HepG2 (cell line): Measurements from ENCODE around the gene C3orf22. TPM values are rescaled to one million over a fixed set of nuclear protein-coding genes. Genes with fewer than 3 reads are reported as not detected.

Experiments used
- CAMTA2 ChIP-seq: sonication (generic); formaldehyde crosslinking; IDR thresholded peaks from 2 replicates; pipeline ENCODE4 v1.4.0; 2020; ENCODE audit warnings: mild to moderate bottlenecking, missing genetic modification reagents, borderline replicate concordance
- CBX1 ChIP-seq: IDR thresholded peaks from one replicate; pipeline ENCODE4 v1.6.1; 2016; ENCODE audit warnings: antibody characterized with exemption, low read depth
- HDAC1 ChIP-seq: sonication (generic); formaldehyde crosslinking; IDR thresholded peaks from 2 replicates; pipeline ENCODE4 v1.5.1; 2020; ENCODE audit warnings: mild to moderate bottlenecking, missing genetic modification reagents
- IKZF4 ChIP-seq: sonication (generic); formaldehyde crosslinking; IDR thresholded peaks from 2 replicates; pipeline ENCODE4 v1.5.1; 2020; ENCODE audit warnings: borderline replicate concordance, mild to moderate bottlenecking, low read depth, missing genetic modification reagents; ENCODE audit errors: not compliant biosample characterization
- NR3C1 ChIP-seq: sonication (generic); formaldehyde crosslinking; IDR thresholded peaks from 2 replicates; pipeline ENCODE4 v1.4.0; 2020; ENCODE audit warnings: missing genetic modification reagents
- SMYD3 ChIP-seq: sonication (generic); formaldehyde crosslinking; IDR thresholded peaks from 2 replicates; pipeline ENCODE4 v1.8.1; 2023; ENCODE audit warnings: mild to moderate bottlenecking, missing genetic modification reagents
- SRSF4 ChIP-seq: fragments of 200-400 bp; formaldehyde crosslinking; IDR thresholded peaks from one replicate; pipeline ENCODE4 v1.6.1; 2018; ENCODE audit warnings: mild to moderate bottlenecking, low read depth, low read length, moderate library complexity; ENCODE audit not compliant: poor library complexity, severe bottlenecking
- TGIF2 ChIP-seq: IDR thresholded peaks from 2 replicates; pipeline ENCODE4 v1.6.1; 2016; ENCODE audit warnings: control low read depth, missing compliant biosample characterization
- ZNF30 ChIP-seq: sonication (generic); formaldehyde crosslinking; IDR thresholded peaks from 2 replicates; pipeline ENCODE4 v1.5.0; 2020; ENCODE audit warnings: mild to moderate bottlenecking, missing genetic modification reagents
- polyA plus RNA-seq, 8 experiments: library from polyadenylated mRNA; depleted of rRNA in 3 of 8; stranded (reverse) in 7 of 8; unstranded in 1 of 8; fragments of >200 nt; fragmentation: Illumina TruSeq in 4 of 8; extraction: Trizol in 4 of 8; gene quantifications; 2 replicates each; pipeline versions ENCODE4 v1.2.1 to v1.2.3, GENCODE V29; 2011 to 2016; ENCODE audit warnings: low read depth in 4 of 8, missing spikeins in 1 of 8, mixed read lengths in 1 of 8; ENCODE audit not compliant: insufficient read depth in 1 of 8
- total RNA-seq, 5 experiments: library from RNA; depleted of rRNA; stranded (reverse); fragments of >200 nt; fragmentation: Illumina TruSeq; extraction: Trizol; gene quantifications; 2 replicates each; pipeline ENCODE4 v1.2.3, GENCODE V29; 2016; ENCODE audit warnings: low read depth in 1 of 5
- TF ChIP-seq, protein P1 (sequence below): IDR thresholded peaks from 2 replicates; pipeline ENCODE4 v1.4.0; 2020; ENCODE audit warnings: mild to moderate bottlenecking, missing genetic modification reagents
- TF ChIP-seq, protein P2 (sequence below): sonication (generic); formaldehyde crosslinking; IDR thresholded peaks from 2 replicates; pipeline ENCODE4 v1.4.0; 2020; ENCODE audit warnings: mild to moderate bottlenecking, missing genetic modification reagents
- TF ChIP-seq, protein P3 (sequence below): sonication (generic); formaldehyde crosslinking; IDR thresholded peaks from 2 replicates; pipeline ENCODE4 v1.8.1; 2023; ENCODE audit warnings: mild to moderate bottlenecking, missing genetic modification reagents
- TF ChIP-seq, protein P4 (sequence below): IDR thresholded peaks from 2 replicates; pipeline ENCODE4 v1.6.1; 2018; ENCODE audit warnings: missing genetic modification reagents
- TF ChIP-seq, protein P5 (sequence below): sonication (generic); formaldehyde crosslinking; IDR thresholded peaks from 2 replicates; pipeline ENCODE4 v1.8.0; 2022; ENCODE audit warnings: missing genetic modification reagents, low read depth, mild to moderate bottlenecking, borderline replicate concordance
- TF ChIP-seq, protein P6 (sequence below): sonication (generic); formaldehyde crosslinking; IDR thresholded peaks from 2 replicates; pipeline ENCODE4 v1.8.0; 2023; ENCODE audit warnings: mild to moderate bottlenecking, missing genetic modification reagents
- TF ChIP-seq, protein P7 (sequence below): sonication (generic); formaldehyde crosslinking; conservative IDR thresholded peaks from 2 replicates; pipeline ENCODE4 v1.4.0; 2020; ENCODE audit warnings: mild to moderate bottlenecking, missing genetic modification reagents, moderate library complexity

Gene C3orf22
- total and polyA plus RNA-seq, 2 of the 13 experiments (the other 11 are each of a cell fraction or from before 2014, with no cell fraction given) = not detected

DNA sequence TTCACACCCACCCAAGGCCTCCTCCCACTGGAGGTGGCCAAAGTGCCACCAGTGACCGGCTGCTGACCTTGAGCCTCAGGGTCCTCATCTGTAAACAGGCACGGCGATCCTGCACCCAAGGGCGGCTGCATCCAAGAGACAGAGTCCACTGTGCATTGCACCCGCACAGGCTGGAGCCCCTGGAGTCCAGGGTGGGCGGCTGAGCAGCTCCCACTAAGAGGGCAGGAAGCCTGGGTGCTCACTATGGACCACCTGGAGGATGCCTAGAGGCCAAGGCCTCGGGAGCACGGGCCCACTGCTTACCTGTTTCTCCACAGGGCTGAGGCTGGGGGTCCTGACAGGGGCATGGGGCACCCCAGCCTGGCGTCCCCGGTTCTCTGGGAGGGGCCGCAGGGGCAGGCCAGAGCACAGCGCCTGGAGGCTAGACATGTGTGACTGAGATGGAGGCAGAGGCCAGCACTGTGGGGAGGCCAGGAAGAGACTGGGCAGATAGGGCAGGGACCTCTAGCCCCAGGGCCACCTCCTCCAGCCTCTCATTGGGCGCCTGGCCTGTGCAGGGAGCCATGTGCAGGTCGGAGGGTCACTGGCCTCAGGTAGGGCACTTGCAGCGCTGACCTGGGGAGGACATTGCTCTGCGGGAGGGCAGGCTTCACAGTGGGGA lies 41.3 kb downstream of the C3orf22 start, which contains the start of gene UROC1 (continued):
- TF ChIP-seq, protein P1, sequence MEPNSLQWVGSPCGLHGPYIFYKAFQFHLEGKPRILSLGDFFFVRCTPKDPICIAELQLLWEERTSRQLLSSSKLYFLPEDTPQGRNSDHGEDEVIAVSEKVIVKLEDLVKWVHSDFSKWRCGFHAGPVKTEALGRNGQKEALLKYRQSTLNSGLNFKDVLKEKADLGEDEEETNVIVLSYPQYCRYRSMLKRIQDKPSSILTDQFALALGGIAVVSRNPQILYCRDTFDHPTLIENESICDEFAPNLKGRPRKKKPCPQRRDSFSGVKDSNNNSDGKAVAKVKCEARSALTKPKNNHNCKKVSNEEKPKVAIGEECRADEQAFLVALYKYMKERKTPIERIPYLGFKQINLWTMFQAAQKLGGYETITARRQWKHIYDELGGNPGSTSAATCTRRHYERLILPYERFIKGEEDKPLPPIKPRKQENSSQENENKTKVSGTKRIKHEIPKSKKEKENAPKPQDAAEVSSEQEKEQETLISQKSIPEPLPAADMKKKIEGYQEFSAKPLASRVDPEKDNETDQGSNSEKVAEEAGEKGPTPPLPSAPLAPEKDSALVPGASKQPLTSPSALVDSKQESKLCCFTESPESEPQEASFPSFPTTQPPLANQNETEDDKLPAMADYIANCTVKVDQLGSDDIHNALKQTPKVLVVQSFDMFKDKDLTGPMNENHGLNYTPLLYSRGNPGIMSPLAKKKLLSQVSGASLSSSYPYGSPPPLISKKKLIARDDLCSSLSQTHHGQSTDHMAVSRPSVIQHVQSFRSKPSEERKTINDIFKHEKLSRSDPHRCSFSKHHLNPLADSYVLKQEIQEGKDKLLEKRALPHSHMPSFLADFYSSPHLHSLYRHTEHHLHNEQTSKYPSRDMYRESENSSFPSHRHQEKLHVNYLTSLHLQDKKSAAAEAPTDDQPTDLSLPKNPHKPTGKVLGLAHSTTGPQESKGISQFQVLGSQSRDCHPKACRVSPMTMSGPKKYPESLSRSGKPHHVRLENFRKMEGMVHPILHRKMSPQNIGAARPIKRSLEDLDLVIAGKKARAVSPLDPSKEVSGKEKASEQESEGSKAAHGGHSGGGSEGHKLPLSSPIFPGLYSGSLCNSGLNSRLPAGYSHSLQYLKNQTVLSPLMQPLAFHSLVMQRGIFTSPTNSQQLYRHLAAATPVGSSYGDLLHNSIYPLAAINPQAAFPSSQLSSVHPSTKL (CRISPR knock-in tag) = peak; percentile 76
- TF ChIP-seq SMYD3 (CRISPR knock-in tag) (no peak), NR3C1 (CRISPR knock-in tag) (no peak), IKZF4 (CRISPR knock-in tag) (no peak), TGIF2 (CRISPR knock-in tag) (no peak), ZNF30 (CRISPR knock-in tag) (no peak), SRSF4 (no peak), CBX1 (no peak), HDAC1 (CRISPR knock-in tag) (peak; percentile 83), CAMTA2 (no peak)
- TF ChIP-seq, protein P2, sequence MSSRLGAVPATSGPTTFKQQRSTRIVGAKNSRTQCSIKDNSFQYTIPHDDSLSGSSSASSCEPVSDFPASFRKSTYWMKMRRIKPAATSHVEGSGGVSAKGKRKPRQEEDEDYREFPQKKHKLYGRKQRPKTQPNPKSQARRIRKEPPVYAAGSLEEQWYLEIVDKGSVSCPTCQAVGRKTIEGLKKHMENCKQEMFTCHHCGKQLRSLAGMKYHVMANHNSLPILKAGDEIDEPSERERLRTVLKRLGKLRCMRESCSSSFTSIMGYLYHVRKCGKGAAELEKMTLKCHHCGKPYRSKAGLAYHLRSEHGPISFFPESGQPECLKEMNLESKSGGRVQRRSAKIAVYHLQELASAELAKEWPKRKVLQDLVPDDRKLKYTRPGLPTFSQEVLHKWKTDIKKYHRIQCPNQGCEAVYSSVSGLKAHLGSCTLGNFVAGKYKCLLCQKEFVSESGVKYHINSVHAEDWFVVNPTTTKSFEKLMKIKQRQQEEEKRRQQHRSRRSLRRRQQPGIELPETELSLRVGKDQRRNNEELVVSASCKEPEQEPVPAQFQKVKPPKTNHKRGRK (CRISPR knock-in tag) = no peak
- TF ChIP-seq, protein P3, sequence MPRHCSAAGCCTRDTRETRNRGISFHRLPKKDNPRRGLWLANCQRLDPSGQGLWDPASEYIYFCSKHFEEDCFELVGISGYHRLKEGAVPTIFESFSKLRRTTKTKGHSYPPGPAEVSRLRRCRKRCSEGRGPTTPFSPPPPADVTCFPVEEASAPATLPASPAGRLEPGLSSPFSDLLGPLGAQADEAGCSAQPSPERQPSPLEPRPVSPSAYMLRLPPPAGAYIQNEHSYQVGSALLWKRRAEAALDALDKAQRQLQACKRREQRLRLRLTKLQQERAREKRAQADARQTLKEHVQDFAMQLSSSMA (CRISPR knock-in tag) = no peak
- TF ChIP-seq, protein P4, sequence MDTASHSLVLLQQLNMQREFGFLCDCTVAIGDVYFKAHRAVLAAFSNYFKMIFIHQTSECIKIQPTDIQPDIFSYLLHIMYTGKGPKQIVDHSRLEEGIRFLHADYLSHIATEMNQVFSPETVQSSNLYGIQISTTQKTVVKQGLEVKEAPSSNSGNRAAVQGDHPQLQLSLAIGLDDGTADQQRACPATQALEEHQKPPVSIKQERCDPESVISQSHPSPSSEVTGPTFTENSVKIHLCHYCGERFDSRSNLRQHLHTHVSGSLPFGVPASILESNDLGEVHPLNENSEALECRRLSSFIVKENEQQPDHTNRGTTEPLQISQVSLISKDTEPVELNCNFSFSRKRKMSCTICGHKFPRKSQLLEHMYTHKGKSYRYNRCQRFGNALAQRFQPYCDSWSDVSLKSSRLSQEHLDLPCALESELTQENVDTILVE = no peak
- TF ChIP-seq, protein P5, sequence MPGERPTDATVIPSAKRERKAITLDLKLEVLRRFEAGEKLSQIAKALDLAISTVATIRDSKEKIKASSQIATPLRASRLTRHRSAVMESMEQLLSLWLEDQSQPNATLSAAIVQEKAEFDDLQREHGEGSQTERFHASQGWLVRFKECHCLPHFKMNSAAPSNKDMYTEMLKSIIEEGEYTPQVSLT (CRISPR knock-in tag) = no peak
- TF ChIP-seq, protein P6, sequence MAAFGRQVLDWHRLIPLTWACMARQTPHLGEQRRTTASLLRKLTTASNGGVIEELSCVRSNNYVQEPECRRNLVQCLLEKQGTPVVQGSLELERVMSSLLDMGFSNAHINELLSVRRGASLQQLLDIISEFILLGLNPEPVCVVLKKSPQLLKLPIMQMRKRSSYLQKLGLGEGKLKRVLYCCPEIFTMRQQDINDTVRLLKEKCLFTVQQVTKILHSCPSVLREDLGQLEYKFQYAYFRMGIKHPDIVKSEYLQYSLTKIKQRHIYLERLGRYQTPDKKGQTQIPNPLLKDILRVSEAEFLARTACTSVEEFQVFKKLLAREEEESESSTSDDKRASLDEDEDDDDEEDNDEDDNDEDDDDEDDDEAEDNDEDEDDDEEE (CRISPR knock-in tag) = no peak; the same call in 1 of the 2 replicates
- TF ChIP-seq, protein P7, sequence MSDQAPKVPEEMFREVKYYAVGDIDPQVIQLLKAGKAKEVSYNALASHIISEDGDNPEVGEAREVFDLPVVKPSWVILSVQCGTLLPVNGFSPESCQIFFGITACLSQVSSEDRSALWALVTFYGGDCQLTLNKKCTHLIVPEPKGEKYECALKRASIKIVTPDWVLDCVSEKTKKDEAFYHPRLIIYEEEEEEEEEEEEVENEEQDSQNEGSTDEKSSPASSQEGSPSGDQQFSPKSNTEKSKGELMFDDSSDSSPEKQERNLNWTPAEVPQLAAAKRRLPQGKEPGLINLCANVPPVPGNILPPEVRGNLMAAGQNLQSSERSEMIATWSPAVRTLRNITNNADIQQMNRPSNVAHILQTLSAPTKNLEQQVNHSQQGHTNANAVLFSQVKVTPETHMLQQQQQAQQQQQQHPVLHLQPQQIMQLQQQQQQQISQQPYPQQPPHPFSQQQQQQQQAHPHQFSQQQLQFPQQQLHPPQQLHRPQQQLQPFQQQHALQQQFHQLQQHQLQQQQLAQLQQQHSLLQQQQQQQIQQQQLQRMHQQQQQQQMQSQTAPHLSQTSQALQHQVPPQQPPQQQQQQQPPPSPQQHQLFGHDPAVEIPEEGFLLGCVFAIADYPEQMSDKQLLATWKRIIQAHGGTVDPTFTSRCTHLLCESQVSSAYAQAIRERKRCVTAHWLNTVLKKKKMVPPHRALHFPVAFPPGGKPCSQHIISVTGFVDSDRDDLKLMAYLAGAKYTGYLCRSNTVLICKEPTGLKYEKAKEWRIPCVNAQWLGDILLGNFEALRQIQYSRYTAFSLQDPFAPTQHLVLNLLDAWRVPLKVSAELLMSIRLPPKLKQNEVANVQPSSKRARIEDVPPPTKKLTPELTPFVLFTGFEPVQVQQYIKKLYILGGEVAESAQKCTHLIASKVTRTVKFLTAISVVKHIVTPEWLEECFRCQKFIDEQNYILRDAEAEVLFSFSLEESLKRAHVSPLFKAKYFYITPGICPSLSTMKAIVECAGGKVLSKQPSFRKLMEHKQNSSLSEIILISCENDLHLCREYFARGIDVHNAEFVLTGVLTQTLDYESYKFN (CRISPR knock-in tag) = peak; percentile 90
